HG02623 (cell line): ENCODE results near the gene PDIA6.
"Not testable (repeated sequence)": the region's sequence is repeated elsewhere in the genome, so short reads cannot be mapped to it uniquely, and the experiment has no call there.

Experiments used
- ATAC-seq: cut with Tn5 transposase; IDR thresholded peaks from one replicate; pipeline ENCODE4 v1.9.1; 2021; ENCODE audit warnings: moderate library complexity; ENCODE audit not compliant: unreplicated experiment

The PDIA6 gene

DNA sequence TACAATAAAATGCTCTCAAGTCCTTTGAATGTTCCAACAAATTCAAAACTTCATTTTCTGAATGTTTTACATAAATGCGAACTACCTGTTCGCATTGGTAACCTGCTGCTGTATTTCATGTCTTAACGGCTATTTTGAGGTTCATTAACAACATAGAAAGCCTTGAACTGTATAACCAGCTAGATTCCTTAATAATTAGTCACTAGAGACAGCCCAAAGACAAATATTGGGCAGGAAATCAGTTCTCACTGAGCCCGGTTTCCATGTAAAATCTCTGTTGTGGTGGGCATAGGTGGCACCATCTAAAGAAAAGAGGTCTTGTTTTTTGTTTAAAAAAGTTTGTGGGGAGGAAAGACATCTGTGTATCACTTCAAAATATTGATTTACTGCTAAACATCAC, 29.2 kb downstream of the PDIA6 start:
- ATAC-seq = no peak

- ATAC-seq = no peak
These were observed 30.8 kb downstream of the PDIA6 start for GRCh38 chr2:10781746-10782145.

DNA sequence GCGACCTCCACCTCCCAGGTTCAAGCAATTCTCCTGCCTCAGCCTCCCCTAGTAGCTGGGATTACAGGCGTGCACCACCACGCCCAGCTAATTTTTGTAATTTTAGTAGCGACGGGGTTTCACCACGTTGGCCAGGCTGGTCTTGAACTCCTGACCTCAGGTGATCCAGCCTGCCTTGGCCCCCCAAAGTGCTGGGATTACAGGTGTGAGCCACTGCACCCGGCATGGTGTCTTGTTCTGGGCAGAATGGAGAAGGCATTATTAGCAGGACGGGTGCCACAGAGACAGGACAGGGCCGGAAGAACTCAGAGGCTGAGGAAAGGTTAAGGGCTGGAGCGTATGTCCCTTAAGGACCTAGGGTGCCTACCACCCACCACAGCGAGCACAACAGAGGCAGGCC, 31.8 kb downstream of the PDIA6 start:
- ATAC-seq = not testable (repeated sequence)

DNA sequence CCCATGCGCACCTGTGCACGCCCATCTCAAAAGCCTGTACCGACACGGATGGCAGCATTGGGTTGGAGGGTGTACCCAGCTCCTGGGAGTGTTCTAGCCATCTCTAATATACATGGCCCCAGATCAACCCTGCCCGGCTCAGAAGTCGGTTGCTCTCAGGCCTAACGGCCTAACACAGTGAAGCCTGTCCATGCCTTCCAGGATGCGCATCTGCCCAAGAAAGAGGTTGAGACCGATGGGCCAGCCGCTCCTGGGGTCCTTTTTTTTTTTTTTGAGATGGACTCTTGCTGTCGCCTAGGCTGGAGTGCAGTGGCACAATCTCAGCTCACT, 32.1 kb downstream of the PDIA6 start:
- no peak for ATAC-seq

DNA sequence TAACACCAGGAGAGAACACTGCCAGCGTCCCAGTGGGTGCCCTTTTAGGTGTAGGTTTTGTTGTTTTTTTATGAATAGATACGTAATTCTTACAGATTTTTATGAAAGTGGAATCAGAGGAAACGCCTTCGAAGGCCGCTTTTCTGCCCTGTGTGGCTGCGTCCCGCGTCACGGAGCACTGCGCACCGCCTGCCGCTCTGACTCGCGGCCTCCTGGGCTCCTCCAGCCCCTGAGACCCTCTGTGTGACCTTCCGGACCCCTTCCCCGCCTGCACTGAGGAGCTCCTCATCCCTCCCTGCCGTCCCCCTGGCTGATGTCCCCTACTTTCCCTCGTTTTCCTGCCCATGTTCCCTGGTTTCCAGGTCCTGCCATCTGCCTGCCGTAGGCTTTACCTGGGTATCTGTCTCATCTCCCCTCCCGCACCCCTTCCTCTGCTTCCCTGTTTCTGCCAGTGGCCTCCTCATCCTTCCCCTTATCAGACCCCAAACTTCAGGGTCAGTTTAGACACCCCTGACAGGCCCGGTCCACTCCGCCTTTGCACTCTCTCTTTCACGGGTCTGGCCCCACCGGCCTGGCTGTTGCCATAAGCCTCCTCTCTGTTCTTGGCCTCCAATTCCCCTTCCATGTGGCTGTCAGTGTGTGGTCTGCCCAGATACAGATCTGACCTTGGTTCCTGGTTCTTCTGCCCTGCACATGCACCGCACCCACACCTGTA, 32.7 kb downstream of the PDIA6 start:
- ATAC-seq = no peak

DNA sequence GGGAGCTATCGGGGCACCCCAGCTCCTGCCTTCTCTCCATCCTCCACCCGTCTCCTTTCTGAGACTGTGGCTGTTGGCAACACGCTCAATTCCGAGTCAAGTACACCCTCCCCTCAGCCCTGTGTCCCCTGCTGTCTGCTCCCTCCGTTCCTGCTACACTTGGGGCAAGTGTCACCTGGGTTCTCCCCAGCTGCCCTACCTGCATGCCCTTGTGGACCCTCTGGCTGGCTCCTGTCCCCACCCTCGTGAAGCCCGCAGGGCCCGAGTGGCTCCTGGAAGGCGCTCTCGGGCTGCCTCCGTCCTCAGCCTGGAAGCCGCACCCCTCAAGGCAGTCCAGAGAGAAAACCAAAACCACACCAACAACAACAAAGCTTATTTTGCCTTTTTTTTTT, 33.9 kb downstream of the PDIA6 start:
- ATAC-seq = no peak

- no peak for ATAC-seq
These were observed 34.5 kb downstream of the PDIA6 start for GRCh38 chr2:10777842-10778723.

DNA sequence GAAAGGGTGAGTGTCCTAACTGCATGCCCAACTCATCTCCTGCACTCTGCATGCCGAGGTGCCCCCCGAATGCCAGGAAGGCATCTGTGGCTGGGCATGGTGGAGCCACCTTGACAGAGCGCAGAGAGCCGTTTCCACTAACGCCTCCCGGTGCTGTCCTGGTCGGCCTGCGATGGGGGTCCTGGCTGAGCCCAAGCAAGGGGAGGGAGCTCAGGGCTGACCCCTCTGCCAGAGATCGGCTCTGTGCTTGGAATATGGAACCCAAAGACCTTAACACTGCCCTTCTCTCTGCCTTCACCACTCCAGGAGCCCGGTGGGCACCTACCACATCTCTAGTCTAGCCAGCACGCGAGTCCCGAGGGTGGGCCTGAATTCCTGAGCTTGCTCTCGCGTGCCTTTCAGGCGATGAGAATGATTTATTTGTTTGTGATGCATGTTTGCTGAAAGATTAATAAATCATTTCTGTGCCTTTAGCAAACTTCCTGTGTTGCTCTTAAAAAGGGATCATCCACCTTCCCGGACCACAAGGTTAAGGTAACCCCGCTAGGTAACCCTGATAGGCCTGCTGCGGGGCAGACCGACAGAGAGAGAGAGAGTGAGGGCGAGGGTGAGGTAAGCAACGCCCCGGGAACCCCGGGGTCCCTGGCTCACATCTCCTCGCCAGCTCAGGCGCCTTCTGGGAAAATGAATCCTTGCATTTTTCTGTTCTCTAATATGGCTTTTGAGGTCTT, 35.3 kb downstream of the PDIA6 start:
- ATAC-seq = no peak

- no peak for ATAC-seq
These were observed 36.2 kb downstream of the PDIA6 start for GRCh38 chr2:10776231-10776977.

- ATAC-seq = no peak
These were observed 36.8 kb downstream of the PDIA6 start for GRCh38 chr2:10775831-10776230.

DNA sequence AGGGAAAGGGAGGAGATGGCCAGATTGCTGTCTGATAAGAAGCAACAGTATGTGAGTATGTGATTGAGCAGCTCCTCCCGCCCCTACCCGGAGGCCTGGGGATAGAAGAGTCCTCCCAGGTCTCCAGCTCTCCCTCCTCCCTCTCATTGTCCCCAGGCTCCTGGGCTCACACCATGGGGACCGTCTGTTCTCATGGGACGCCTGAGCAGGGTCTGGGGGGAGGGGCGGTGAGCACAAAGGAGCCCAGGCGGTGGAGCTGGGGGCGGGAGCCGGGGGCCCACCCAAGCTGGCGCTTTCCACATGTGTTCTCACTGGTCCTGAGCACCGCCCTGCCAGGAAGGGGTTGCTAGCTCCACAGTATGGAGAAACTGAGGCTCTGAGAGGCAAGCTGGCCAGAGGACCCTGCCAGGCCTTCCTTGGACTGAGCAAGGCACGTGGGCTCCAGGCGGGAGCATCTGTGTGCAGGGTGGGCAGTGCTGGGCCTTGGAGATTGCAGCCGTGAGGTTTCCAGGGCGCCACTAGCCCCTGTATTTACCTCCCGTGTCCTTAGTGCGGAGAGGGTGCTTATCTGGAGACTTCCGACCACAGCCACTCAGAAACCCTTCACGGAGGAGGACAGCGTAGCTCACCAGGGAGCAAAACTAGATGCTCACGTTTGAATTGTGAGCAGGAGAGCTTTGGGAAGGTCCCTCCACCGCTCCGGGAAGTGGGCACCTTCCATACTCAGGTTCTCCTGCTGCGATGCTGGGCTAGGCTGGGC, 37.4 kb downstream of the PDIA6 start:
- no peak for ATAC-seq

DNA sequence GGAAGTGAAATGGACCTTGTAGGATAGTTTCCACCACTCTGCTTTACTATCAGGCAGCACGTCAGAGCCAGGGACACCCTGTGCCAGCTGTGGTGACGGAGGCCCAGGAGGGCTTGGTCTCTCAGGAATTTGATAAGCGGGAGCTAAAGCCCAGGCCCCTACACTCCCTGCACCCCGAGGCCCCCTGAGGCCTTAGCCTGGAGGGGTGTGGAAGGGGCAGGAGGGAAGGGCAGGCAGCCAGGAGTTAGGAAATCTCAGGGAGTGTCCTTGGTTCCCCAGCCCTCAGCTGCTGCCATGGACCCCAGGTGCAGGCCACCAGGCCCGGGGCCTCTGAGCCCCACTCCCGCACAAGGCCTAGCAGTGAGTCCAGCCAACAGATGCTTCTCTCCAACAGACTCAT, 38.2 kb downstream of the PDIA6 start:
- no peak for ATAC-seq

GRCh38 chr2:10773821-10774341, 38.7 kb downstream of the PDIA6 start:
- ATAC-seq = no peak

DNA sequence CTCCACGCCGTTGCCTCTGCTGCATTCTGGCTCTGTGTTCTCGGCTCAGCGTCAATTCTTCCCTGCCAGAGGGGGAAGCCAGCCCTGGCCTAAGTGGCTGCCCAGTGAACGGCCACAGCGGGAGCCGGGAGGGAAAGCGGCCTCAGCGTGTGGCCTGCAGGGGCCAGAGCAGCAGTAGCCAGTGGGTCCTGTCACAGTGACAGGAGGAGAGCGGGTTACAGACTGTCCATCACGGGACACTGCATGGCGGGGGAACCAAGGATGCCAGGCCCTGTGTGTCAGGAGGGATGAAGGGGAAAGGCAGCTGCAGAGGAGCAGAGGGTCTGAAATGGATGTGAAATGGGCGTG, 39.7 kb downstream of the PDIA6 start:
- no peak for ATAC-seq

GRCh38 chr2:10772201-10772867, 40.3 kb downstream of the PDIA6 start:
- ATAC-seq = no peak

DNA sequence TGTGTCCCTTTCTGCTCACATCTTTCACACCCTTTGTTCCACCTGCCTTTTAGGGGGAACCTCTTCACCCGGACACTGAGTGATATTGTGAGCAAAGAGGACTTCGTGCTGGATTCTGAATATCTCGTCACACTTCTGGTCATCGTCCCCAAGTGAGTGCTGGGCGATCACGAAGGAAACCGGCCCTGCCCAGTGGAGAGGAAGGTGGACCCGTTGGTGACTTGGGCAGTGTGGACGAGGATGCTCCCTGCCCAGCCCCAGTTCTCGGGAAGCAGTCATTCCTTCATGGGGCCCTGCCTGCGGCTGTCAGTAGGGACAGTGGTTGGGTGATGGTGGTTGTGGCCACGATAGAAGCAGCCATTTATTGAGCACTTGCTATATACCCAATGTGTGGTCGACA, 40.8 kb downstream of the PDIA6 start:
- ATAC-seq = no peak

DNA sequence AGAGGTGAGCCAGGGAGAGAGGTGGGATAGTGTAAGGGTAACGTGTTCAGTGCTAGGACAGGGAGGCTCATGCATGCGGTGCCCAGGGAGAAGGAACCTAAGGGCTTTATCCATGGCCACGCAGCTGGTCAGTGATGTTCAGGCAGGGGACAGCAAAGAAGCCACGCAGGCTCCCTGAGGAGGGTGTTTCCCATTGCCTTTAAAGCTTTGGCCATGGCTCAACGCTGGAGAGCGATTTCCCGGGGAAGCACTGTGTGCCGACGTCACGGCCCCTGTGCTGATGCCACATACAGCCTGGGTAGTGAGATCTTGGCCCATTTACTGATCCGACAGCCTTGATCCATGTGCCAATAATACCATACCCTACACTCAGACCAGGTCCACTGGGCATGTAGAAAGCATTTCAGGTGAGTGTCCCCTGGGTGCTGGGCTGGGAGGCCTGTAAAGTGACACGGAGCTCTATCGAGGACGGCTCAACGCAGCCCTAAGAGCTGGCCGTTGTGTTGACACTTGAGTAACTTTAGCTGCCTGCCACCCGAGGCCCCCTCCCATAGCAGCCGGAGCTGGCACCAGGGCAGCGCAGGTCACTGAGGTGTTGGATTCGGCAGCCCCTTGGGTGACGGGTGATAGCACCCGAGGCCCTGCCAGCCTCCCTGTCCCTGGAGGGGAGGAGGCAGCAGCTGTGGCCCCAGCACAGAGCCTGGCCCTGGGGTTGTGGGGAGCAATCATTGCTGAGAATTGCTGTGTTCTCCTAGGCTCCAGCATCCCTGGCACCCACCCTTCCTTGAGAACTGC, 41.4 kb downstream of the PDIA6 start:
- ATAC-seq = no peak

DNA sequence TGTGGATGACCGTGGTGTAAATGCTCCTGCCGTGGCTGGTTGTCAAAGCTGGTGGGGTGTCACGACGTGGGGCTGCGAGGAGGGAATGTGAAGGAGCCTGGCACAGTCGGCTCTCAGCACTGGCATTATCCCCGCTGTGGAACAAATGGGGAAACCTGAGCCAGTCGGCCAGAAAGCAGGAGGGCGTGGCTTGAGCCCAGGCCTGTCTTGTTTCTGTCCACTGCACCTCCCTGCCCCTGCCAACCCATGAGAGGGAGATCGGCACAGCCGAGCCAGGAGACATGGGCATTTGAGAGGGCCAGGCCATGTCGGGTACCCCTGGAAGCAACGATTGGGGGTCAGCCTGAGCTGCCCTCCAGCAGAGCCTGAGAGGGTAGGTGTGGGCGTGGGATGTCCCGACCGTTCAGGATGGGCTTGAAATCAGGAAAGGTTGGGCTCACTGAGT, 44.5 kb downstream of the PDIA6 start:
- no peak for ATAC-seq

DNA sequence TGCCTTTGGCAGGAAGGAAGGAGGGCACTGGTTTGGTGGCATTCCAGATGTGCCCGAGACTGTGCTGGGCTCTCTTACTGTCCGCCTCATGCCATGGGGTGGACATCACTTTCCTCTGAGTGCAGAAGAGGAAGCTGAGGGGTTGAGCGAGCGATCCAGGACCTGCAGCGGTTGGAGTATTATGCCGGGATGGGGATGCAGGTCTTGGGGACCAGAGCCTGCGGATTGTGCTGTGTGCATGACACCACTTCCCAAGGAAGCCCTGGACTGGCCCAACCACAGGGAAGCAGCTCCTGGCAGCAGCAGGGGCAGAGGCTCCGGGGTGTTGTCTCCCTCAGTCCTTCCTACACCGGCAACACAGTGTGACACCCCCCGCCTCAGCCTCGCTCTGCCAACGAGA, 46.7 kb downstream of the PDIA6 start:
- ATAC-seq = no peak
